K562 (cell line): ENCODE results near the gene ITGAE. TPM values are rescaled to one million over a fixed set of nuclear protein-coding genes. Genes with fewer than 3 reads are reported as not detected.
A peak's percentile ranks its signal among the peaks of the same experiment; 100 is the strongest.

Experiments
- BCL6 ChIP-seq: fragments of 250-450 bp; sonication (Bioruptor Pico); IDR thresholded peaks from 2 replicates; pipeline ENCODE4 v1.4.0; 2020
- CEBPG ChIP-seq, 3 experiments: fragments of 200-800 bp in 1 of 3; sonication (Bioruptor generic) in 1 of 3; sonication (generic) in 1 of 3; formaldehyde crosslinking in 1 of 3; IDR thresholded peaks in 2 of 3; conservative IDR thresholded peaks in 1 of 3; 2 replicates each; pipeline versions ENCODE4 v1.6.1 to v1.8.0; 2016 to 2022; ENCODE audit warnings: missing compliant biosample characterization in 2 of 3, missing genetic modification characterization in 2 of 3, mild to moderate bottlenecking in 1 of 3, missing genetic modification reagents in 1 of 3
- CHCHD3 ChIP-seq: fragments of 250-450 bp; sonication (Bioruptor Pico); IDR thresholded peaks from 2 replicates; pipeline ENCODE4 v2.1.2; 2022; ENCODE audit warnings: mild to moderate bottlenecking
- FIP1L1 ChIP-seq: fragments of 200-400 bp; formaldehyde crosslinking; IDR thresholded peaks from 2 replicates; pipeline ENCODE4 v1.6.1; 2018; ENCODE audit warnings: mild to moderate bottlenecking, low read depth, low read length; ENCODE audit not compliant: poor library complexity, severe bottlenecking
- FOXK1 ChIP-seq: sonication (generic); formaldehyde crosslinking; IDR thresholded peaks from 2 replicates; pipeline ENCODE4 v1.8.0; 2022; ENCODE audit warnings: missing genetic modification reagents, mild to moderate bottlenecking, borderline replicate concordance
- JUNB ChIP-seq: fragments of 450-650 bp; formaldehyde crosslinking; conservative IDR thresholded peaks from 2 replicates; pipeline ENCODE4 v1.4.0; 2020; ENCODE audit warnings: mild to moderate bottlenecking
- MXI1 ChIP-seq: IDR thresholded peaks from 2 replicates; pipeline ENCODE4 v1.6.1; 2011; ENCODE audit warnings: low read depth, mild to moderate bottlenecking, improper control_type of control experiment, low read length
- NR2F6 ChIP-seq: fragments of 450-650 bp; formaldehyde crosslinking; IDR thresholded peaks from 2 replicates; pipeline ENCODE4 v1.4.0; 2020; ENCODE audit warnings: mild to moderate bottlenecking
- PHB ChIP-seq: fragments of 250-450 bp; sonication (Bioruptor Pico); IDR thresholded peaks from 2 replicates; pipeline ENCODE4 v1.5.0; 2021
- SETDB1 ChIP-seq: IDR thresholded peaks from one replicate; pipeline ENCODE4 v1.6.1; 2012; ENCODE audit warnings: low read length, control low read depth, inconsistent platforms
- SMAD2 ChIP-seq: fragments of 150-350 bp; IDR thresholded peaks from 2 replicates; pipeline ENCODE4 v1.6.1; 2014; ENCODE audit warnings: low read depth, mild to moderate bottlenecking, low read length
- SMARCA5 ChIP-seq: fragments of 450-650 bp; IDR thresholded peaks from 2 replicates; pipeline ENCODE4 v1.6.1; 2016
- SOX6 ChIP-seq: fragments of 450-650 bp; IDR thresholded peaks from 2 replicates; pipeline ENCODE4 v1.6.1; 2014; ENCODE audit warnings: mild to moderate bottlenecking
- TAF9B ChIP-seq: fragments of 450-650 bp; IDR thresholded peaks from 2 replicates; pipeline ENCODE4 v1.6.1; 2018; ENCODE audit warnings: mild to moderate bottlenecking; ENCODE audit not compliant: partially characterized antibody
- TRIM28 ChIP-seq: fragments of 450-650 bp; IDR thresholded peaks from 2 replicates; pipeline ENCODE4 v1.6.1; 2017
- ZBTB17 ChIP-seq: fragments of 450-650 bp; formaldehyde crosslinking; IDR thresholded peaks from 2 replicates; pipeline ENCODE4 v1.4.0; 2020; ENCODE audit warnings: mild to moderate bottlenecking
- ZKSCAN1 ChIP-seq: fragments of 150-350 bp; IDR thresholded peaks from 2 replicates; pipeline ENCODE4 v1.6.1; 2016; ENCODE audit warnings: low read depth, low read length
- ZNF184 ChIP-seq: sonication (generic); formaldehyde crosslinking; IDR thresholded peaks from 2 replicates; pipeline ENCODE4 v1.5.0; 2020; ENCODE audit warnings: missing genetic modification reagents
- ZNF583 ChIP-seq: fragments of 250-450 bp; sonication (Bioruptor Pico); IDR thresholded peaks from 2 replicates; pipeline ENCODE4 v1.4.0; 2020
- ZSCAN32 ChIP-seq: fragments of 450-650 bp; formaldehyde crosslinking; IDR thresholded peaks from 2 replicates; pipeline ENCODE4 v1.4.0; 2020; ENCODE audit warnings: mild to moderate bottlenecking, moderate library complexity
- ZZZ3 ChIP-seq: fragments of 450-650 bp; IDR thresholded peaks from 2 replicates; pipeline ENCODE4 v1.6.1; 2016; ENCODE audit warnings: antibody characterized with exemption, mild to moderate bottlenecking, moderate library complexity
- polyA plus RNA-seq, 8 experiments: library from polyadenylated mRNA; depleted of rRNA in 4 of 8; stranded (reverse) in 5 of 8; unstranded in 3 of 8; fragments of >200 nt; fragmentation: Nextera tagmentation in 2 of 8; fragmentation: Illumina TruSeq in 1 of 8; extraction: Ambion mirVana in 2 of 8; extraction: Trizol in 1 of 8; gene quantifications; 2 replicates each; pipeline versions ENCODE4 v1.2.1 to v1.2.3, GENCODE V29; 2011 to 2014; ENCODE audit warnings: inconsistent platforms in 1 of 8, missing spikeins in 1 of 8
- total RNA-seq, 7 experiments: library from RNA; depleted of rRNA in 6 of 7; stranded (reverse); fragments of >200 nt in 6 of 7; fragmentation: Illumina TruSeq in 2 of 7; extraction: Trizol in 2 of 7; gene quantifications; 2 replicates each; pipeline versions ENCODE4 v1.2.1 to v1.2.3, GENCODE V29; 2011 to 2021; ENCODE audit warnings: low replicate concordance in 1 of 7
- TF ChIP-seq, protein P1 (sequence below), 3 experiments: fragments of 200-800 bp in 1 of 3; fragments of 250-450 bp in 1 of 3; fragments of 450-650 bp in 1 of 3; sonication (Bioruptor Pico) in 1 of 3; sonication (Bioruptor generic) in 1 of 3; formaldehyde crosslinking in 1 of 3; IDR thresholded peaks; 2 replicates each; pipeline versions ENCODE4 v1.6.1 to v1.8.0; 2016 to 2022; ENCODE audit warnings: mild to moderate bottlenecking in 2 of 3, missing genetic modification characterization in 2 of 3, missing compliant biosample characterization in 1 of 3, moderate library complexity in 1 of 3
- TF ChIP-seq, protein P2 (sequence below): fragments of 250-450 bp; sonication (Bioruptor Pico); IDR thresholded peaks from 2 replicates; pipeline ENCODE4 v1.5.0; 2021

The ITGAE gene
- total and polyA plus RNA-seq, 9 of the 15 experiments (the other 6 are each of a cell fraction or from before 2014, with no cell fraction given) = 14.8 to 160 (median 27.0) TPM

DNA sequence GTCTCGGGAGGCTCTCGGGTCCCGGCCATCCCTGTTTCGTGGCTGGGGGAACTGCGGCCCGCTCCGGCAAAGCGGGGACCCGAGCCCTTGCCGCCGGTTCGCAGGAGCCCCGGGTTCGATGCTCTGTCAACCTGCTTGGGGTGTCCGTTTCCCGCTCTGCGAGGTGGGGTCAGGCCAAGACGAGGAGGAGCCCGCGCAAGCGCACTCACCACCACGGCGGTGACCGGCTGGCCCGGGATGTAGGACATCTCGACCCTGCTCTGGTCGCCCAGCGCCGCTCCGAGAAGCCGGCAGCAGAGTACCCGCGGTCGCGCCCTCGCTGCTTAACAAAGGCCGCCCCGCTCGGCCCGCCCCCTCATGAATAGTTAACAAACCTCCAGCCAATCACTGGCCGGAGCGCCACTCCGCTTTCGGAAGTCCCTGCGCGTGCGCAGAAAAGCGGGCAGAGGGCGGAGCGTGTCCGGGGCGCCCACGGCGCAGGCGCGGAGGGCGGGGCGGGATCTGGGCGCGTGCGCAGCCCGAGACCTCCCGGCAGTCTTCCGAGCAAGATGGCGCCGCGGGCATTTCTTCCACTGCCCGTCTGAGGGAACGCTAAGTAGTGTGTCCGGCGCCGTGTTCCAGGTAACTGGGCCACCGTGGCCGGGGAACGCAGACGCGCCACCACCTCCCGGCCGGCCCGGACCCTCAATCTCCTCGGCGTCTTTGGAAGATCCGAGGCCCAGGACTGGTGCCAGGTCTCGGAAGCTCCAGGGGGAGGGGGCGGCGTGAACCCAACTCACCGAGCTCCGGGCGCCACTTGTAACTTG, 132.5 kb downstream of the ITGAE start, which contains the start of the genes EMC6 and TAX1BP3 (continued):
- TF ChIP-seq SMARCA5 (no peak), ZKSCAN1 (no peak), JUNB (CRISPR knock-in tag) (no peak), SMAD2 (no peak), ZSCAN32 (CRISPR knock-in tag) (no peak), ZZZ3 (no peak), SOX6 (no peak; the same call in 1 of the 2 replicates), MXI1 (no peak), PHB (CRISPR knock-in tag) (no peak), CHCHD3 (CRISPR knock-in tag) (no peak), BCL6 (CRISPR knock-in tag) (no peak), NR2F6 (CRISPR knock-in tag) (no peak), ZBTB17 (CRISPR knock-in tag) (no peak), ZNF184 (CRISPR knock-in tag) (no peak), CEBPG (CRISPR knock-in tag; IDR thresholded peaks at IDR 0.05) (no peak), CEBPG (tag; conservative IDR thresholded peaks at IDR 0.05 in 1 of 2, IDR thresholded peaks at IDR 0.05 in 1 of 2) (no peak), ZNF583 (CRISPR knock-in tag) (0 out of 2 replicates have a peak, but pooled peaks have one; percentile 26), TRIM28 (no peak), SETDB1 (no peak), FOXK1 (CRISPR knock-in tag) (no peak), FIP1L1 (peak; percentile 42), TAF9B (peak; percentile 91)
- TF ChIP-seq, protein P1, sequence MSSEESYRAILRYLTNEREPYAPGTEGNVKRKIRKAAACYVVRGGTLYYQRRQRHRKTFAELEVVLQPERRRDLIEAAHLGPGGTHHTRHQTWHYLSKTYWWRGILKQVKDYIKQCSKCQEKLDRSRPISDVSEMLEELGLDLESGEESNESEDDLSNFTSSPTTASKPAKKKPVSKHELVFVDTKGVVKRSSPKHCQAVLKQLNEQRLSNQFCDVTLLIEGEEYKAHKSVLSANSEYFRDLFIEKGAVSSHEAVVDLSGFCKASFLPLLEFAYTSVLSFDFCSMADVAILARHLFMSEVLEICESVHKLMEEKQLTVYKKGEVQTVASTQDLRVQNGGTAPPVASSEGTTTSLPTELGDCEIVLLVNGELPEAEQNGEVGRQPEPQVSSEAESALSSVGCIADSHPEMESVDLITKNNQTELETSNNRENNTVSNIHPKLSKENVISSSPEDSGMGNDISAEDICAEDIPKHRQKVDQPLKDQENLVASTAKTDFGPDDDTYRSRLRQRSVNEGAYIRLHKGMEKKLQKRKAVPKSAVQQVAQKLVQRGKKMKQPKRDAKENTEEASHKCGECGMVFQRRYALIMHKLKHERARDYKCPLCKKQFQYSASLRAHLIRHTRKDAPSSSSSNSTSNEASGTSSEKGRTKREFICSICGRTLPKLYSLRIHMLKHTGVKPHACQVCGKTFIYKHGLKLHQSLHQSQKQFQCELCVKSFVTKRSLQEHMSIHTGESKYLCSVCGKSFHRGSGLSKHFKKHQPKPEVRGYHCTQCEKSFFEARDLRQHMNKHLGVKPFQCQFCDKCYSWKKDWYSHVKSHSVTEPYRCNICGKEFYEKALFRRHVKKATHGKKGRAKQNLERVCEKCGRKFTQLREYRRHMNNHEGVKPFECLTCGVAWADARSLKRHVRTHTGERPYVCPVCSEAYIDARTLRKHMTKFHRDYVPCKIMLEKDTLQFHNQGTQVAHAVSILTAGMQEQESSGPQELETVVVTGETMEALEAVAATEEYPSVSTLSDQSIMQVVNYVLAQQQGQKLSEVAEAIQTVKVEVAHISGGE (CRISPR knock-in tag; IDR thresholded peaks at IDR 0.05) = peak in 1 of 3 experiments; percentile 48; a peak in 1 of 6 replicates
- TF ChIP-seq, protein P2, sequence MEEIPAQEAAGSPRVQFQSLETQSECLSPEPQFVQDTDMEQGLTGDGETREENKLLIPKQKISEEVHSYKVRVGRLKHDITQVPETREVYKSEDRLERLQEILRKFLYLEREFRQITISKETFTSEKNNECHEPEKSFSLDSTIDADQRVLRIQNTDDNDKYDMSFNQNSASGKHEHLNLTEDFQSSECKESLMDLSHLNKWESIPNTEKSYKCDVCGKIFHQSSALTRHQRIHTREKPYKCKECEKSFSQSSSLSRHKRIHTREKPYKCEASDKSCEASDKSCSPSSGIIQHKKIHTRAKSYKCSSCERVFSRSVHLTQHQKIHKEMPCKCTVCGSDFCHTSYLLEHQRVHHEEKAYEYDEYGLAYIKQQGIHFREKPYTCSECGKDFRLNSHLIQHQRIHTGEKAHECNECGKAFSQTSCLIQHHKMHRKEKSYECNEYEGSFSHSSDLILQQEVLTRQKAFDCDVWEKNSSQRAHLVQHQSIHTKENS (CRISPR knock-in tag) = no peak
